ENCODE data around the gene APIP. TPM values are rescaled to one million over a fixed set of nuclear protein-coding genes. Genes with fewer than 3 reads are reported as not detected.

The APIP gene
- total and polyA plus RNA-seq, 2 of the 8 experiments (the other 6 are each of a cell fraction or from before 2014, with no cell fraction given) = 10.4 to 25.7 TPM

- no peak for TF ChIP-seq CTCF (IDR thresholded peaks at IDR 0.05; ENCODE audit: control extremely low read depth in 1 of 3, insufficient read depth in 1 of 3, low read depth in 1 of 3, low read length in 3 of 3)
- no peak for TF ChIP-seq CTBP2 (IDR thresholded peaks at IDR 0.05; ENCODE audit: borderline replicate concordance, insufficient read depth, insufficient read length, low read length)
Measured at GRCh38 chr11:34953955-34954354, 37.8 kb upstream of the APIP start (continued).
